Measurements from ENCODE around the gene LMF1.

DNA sequence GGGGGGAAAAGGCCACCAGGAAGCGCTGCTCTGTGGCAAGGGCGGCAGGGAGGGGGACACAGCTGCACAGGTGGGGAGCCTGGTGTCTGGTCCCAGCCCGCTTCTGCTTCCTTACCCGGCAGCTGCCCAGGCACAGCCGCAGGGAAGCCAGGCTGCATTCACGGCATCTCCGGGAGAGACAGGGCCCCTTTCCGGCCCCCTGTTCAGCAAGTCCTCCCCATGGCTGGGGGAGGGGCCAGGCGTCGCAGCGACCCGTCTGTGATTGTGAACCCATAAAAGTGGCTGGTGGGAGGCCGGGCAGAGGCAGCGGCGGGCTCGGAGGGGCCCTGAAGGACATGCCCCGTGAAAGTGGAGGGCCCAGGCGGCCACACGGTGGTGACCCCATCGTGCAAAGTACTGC, 39.5 kb upstream of the LMF1 start:
- TF ChIP-seq POLR2A (IDR thresholded peaks at IDR 0.05; ENCODE audit: low read length): no peak
- TF ChIP-seq GATA1 (IDR thresholded peaks at IDR 0.05; ENCODE audit: low read depth, low read length): no peak
